ENCODE data around the gene RILPL2. TPM values are rescaled to one million over a fixed set of nuclear protein-coding genes. Genes with fewer than 3 reads are reported as not detected.

Gene RILPL2
- total and polyA plus RNA-seq, 8 donors, result 0.83 to 2.1 (median 1.3) TPM

GRCh38 chr12:123397400-123397799 lies 39.1 kb downstream of the RILPL2 start:
- whole genome bisulfite sequencing, 2 donors, result 95 to 97% methylated on average over 6 of the region's 6 CpGs
- H3K27me3 ChIP-seq, result no peaks in the 10 kb centered on the region
- no peak for TF ChIP-seq CTCF (IDR thresholded peaks at IDR 0.05)
- peaks cover 14 to 22% (median 19%) of the 10 kb centered on the region in 3 donors for H3K4me1 ChIP-seq
- H3K27ac ChIP-seq, result peak overlapping the region in 3 of 4 donors; percentile 51 to 63 (median 59)
- peaks cover 0 to 26% (median 3%) of the 10 kb centered on the region in 3 donors for H3K36me3 ChIP-seq
- H3K9me3 ChIP-seq, result no peaks in the 10 kb centered on the region
- ATAC-seq, result no peak
- no peak for FAIRE-seq
- DNase-seq, result no peak
- H3K4me3 ChIP-seq, result no peak overlapping the region
- intact Hi-C loops (cut with DNase I), result no loop called here

- Histone ChIP-seq H3K9me3 (no peaks in the 10 kb centered on the region), H3K36me3 (peaks cover 0 to 26% (median 3%) of the 10 kb centered on the region in 3 donors), H3K27ac (peak overlapping the region; percentile 42 to 63 (median 55)), H3K4me3 (no peak overlapping the region), H3K4me1 (peaks cover 14 to 22% (median 19%) of the 10 kb centered on the region in 3 donors), H3K27me3 (no peaks in the 10 kb centered on the region)
- intact Hi-C loops (cut with DNase I), result no loop called here
- DNase-seq, result peak; percentile 76 to 91 (median 86)
- ATAC-seq, result peak; percentile 86 to 93 (median 92)
- 27 to 44% methylated on average over 9 of the region's 9 CpGs for WGBS, 2 donors
- FAIRE-seq, result no peak
- TF ChIP-seq CTCF (IDR thresholded peaks at IDR 0.05), result no peak
Observed at GRCh38 chr12:123396954-123397353, 39.5 kb downstream of the RILPL2 start.

GRCh38 chr12:123396543-123396942 lies 39.9 kb downstream of the RILPL2 start:
- intact Hi-C loops (cut with DNase I), result no loop called here
- H3K27me3 ChIP-seq, result no peaks in the 10 kb centered on the region
- WGBS, 2 donors, result 63 to 69% methylated on average over 2 of the region's 2 CpGs
- peak overlapping the region; percentile 42 to 63 (median 55) for H3K27ac ChIP-seq
- peaks cover 0 to 26% (median 3%) of the 10 kb centered on the region in 3 donors for H3K36me3 ChIP-seq
- H3K4me3 ChIP-seq, result no peak overlapping the region
- no peak for FAIRE-seq
- DNase-seq, result peak in 2 of 6 donors; percentile 50 to 63
- H3K9me3 ChIP-seq, result no peaks in the 10 kb centered on the region
- TF ChIP-seq CTCF (IDR thresholded peaks at IDR 0.05), result no peak
- peak; percentile 51 to 65 (median 58) for ATAC-seq
- H3K4me1 ChIP-seq, result peaks cover 14 to 22% (median 19%) of the 10 kb centered on the region in 3 donors

- Histone ChIP-seq H3K4me1 (peaks cover 14 to 27% (median 26%) of the 10 kb centered on the region in 3 donors), H3K4me3 (no peak overlapping the region), H3K36me3 (peaks cover 0 to 26% (median 3%) of the 10 kb centered on the region in 3 donors), H3K27me3 (no peaks in the 10 kb centered on the region), H3K27ac (no peak overlapping the region), H3K9me3 (no peaks in the 10 kb centered on the region)
- WGBS, 2 donors, result 89 to 93% methylated on average over 5 of the region's 5 CpGs
- no peak for ATAC-seq
- intact Hi-C loops (cut with DNase I), result no loop called here
- no peak for FAIRE-seq
- no peak for TF ChIP-seq CTCF (IDR thresholded peaks at IDR 0.05)
- DNase-seq, result no peak
Observed at GRCh38 chr12:123395236-123395635, 41.2 kb downstream of the RILPL2 start.

- DNase-seq (no peak), FAIRE-seq (no peak), ATAC-seq (no peak)
- Histone ChIP-seq H3K36me3 (peaks cover 0 to 26% (median 3%) of the 10 kb centered on the region in 3 donors), H3K4me1 (peaks cover 14 to 28% (median 24%) of the 10 kb centered on the region in 3 donors), H3K27me3 (no peaks in the 10 kb centered on the region), H3K9me3 (no peaks in the 10 kb centered on the region), H3K27ac (no peak overlapping the region), H3K4me3 (no peak overlapping the region)
- 73 to 85% methylated on average over 4 of the region's 4 CpGs for WGBS, 2 donors
- intact Hi-C loops (cut with DNase I), result no loop called here
- TF ChIP-seq CTCF (IDR thresholded peaks at IDR 0.05), result no peak
Observed at GRCh38 chr12:123393747-123394146, 42.7 kb downstream of the RILPL2 start.
